ENCODE data around the gene MS4A13.
"Not testable (repeated sequence)": the region's sequence is repeated elsewhere in the genome, so short reads cannot be mapped to it uniquely, and the experiment has no call there.

Gene MS4A13

GRCh38 chr11:60530454-60531100 lies 15.4 kb downstream of the MS4A13 start:
- DNase-seq (ENCODE audit: low read depth in 2 of 2) = no peak

- not testable (repeated sequence) for DNase-seq (ENCODE audit: low read depth in 2 of 2)
These were observed 17.2 kb downstream of the MS4A13 start for GRCh38 chr11:60532383-60532782.

- not testable (repeated sequence) for DNase-seq (ENCODE audit: low read depth in 2 of 2)
These were observed 23.4 kb downstream of the MS4A13 start for GRCh38 chr11:60538627-60539026.

DNA sequence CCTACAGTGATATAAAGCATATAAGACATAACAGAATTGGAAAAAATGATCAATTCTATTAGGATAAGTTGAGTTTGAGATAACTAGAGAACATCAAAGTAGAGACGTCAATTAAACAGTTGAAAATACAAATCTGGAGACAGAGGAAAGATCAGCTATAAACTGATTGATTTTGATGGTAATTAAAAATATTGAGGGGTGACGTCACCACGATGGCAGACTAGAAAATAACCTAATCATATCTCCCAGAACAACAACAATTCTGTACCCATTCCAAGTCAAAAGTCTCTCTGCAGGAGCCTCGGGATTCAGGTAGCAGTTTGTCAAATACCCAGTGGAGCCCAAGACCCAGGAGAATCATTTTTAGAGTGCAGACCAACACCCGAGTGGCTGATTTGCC lies 28.9 kb downstream of the MS4A13 start:
- no peak for DNase-seq (ENCODE audit: low read depth in 2 of 2)

DNA sequence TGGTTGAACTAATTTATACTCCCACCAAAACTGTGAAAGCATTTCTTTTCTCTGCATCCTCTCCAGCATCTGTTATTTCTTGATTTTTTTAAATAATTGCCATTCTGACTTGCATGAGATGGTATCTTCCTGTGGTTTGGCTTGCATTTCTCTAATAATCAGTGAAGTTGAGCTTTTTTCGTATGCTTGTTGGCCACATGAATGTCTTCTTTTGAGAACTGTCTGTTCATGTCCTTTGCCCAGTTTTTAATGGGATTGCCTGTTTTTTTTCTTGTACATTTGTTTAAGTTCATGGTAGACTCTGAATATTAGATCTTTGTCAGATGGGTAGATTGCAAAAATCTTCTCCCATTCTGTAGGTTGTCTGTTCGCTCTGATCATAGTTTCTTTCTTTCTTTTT lies 46.1 kb downstream of the MS4A13 start:
- DNase-seq (ENCODE audit: low read depth in 2 of 2) = no peak

- no peak for DNase-seq (ENCODE audit: low read depth in 2 of 2)
These were observed 48.5 kb downstream of the MS4A13 start for GRCh38 chr11:60563553-60564235.

DNA sequence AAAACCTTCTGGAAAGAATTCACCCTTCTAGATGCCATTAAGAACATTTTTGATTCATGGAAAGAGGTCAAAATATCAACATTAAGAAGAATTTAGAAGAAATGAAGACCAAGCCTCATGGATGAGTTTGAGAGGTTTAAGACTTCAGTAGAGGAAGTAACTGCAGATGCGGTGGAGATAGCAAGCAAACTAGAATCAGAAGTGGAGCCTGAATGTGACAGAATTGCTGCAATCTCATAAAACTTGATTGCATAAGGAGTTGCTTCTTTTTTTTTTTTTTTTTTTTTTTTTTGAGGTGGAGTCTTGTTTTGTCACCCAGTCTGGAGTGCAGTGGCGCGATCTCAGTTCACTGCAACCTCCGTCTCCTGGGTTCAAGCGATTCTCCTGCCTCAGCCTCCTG lies 51.6 kb downstream of the MS4A13 start:
- DNase-seq (ENCODE audit: low read depth in 2 of 2) = no peak

GRCh38 chr11:60570970-60571369 lies 55.8 kb downstream of the MS4A13 start:
- DNase-seq (ENCODE audit: low read depth in 2 of 2) = no peak

GRCh38 chr11:60589611-60590010 lies 74.4 kb downstream of the MS4A13 start:
- DNase-seq (ENCODE audit: low read depth in 2 of 2) = no peak
